H9 (cell line): Measurements from ENCODE around the gene FOXK1. TPM values are rescaled to one million over a fixed set of nuclear protein-coding genes. Genes with fewer than 3 reads are reported as not detected.

ENCODE experiments used
- DNase-seq: peaks from one replicate; pipeline ENCODE4 v3.0.0-alpha.2; 2017
- H2AFZ ChIP-seq: one replicate; pipeline ENCODE4 v1.6.1; 2013; ENCODE audit warnings: mild to moderate bottlenecking, low read length, control low read depth, moderate library complexity
- H2AK5ac ChIP-seq: 2 replicates; pipeline ENCODE4 v1.6.1; 2013; ENCODE audit warnings: low read length, control low read depth, mixed read lengths; ENCODE audit not compliant: insufficient read length
- H2BK120ac ChIP-seq: one replicate; pipeline ENCODE4 v1.6.1; 2013; ENCODE audit warnings: low read depth, mild to moderate bottlenecking, low read length, control low read depth, inconsistent platforms; ENCODE audit not compliant: poor library complexity, severe bottlenecking
- H2BK12ac ChIP-seq: 2 replicates; pipeline ENCODE4 v1.6.1; 2013; ENCODE audit warnings: low read length, control low read depth, mixed read lengths, low read depth; ENCODE audit not compliant: insufficient read length
- H2BK15ac ChIP-seq: 2 replicates; pipeline ENCODE4 v1.6.1; 2013; ENCODE audit warnings: low read depth, low read length, control low read depth
- H2BK20ac ChIP-seq: one replicate; pipeline ENCODE4 v1.6.1; 2013; ENCODE audit warnings: low read depth, mild to moderate bottlenecking, low read length, control low read depth, inconsistent platforms; ENCODE audit not compliant: poor library complexity, severe bottlenecking
- H2BK5ac ChIP-seq: 2 replicates; pipeline ENCODE4 v1.6.1; 2013; ENCODE audit warnings: low read length, control low read depth, mixed read lengths; ENCODE audit not compliant: insufficient read length
- H3K14ac ChIP-seq: 2 replicates; pipeline ENCODE4 v1.6.1; 2013; ENCODE audit warnings: low read length, control low read depth; ENCODE audit not compliant: insufficient read depth
- H3K18ac ChIP-seq: 2 replicates; pipeline ENCODE4 v1.6.1; 2013; ENCODE audit warnings: low read depth, mild to moderate bottlenecking, mixed read lengths, low read length, control low read depth; ENCODE audit not compliant: insufficient read length
- H3K23ac ChIP-seq: 2 replicates; pipeline ENCODE4 v1.6.1; 2013; ENCODE audit warnings: low read length, control low read depth, mixed read lengths, low read depth; ENCODE audit not compliant: insufficient read length
- H3K23me2 ChIP-seq: 2 replicates; pipeline ENCODE4 v1.6.1; 2013; ENCODE audit warnings: low read depth, mild to moderate bottlenecking, mixed read lengths, low read length, control low read depth; ENCODE audit not compliant: insufficient read length, poor library complexity, severe bottlenecking
- H3K27ac ChIP-seq: 2 replicates; pipeline ENCODE4 v1.5.1; 2013; ENCODE audit warnings: low read length, control low read depth, mixed read lengths, low read depth; ENCODE audit not compliant: insufficient read length
- H3K27me3 ChIP-seq: 2 replicates; pipeline ENCODE4 v1.6.1; 2013; ENCODE audit warnings: low read length, control low read depth, inconsistent platforms; ENCODE audit not compliant: insufficient read depth
- H3K4ac ChIP-seq: 2 replicates; pipeline ENCODE4 v1.6.1; 2013; ENCODE audit warnings: low read depth, mild to moderate bottlenecking, control low read depth, inconsistent platforms, low read length, moderate library complexity
- H3K4me1 ChIP-seq: 2 replicates; pipeline ENCODE4 v1.6.1; 2013; ENCODE audit warnings: low read length, control low read depth, inconsistent platforms; ENCODE audit not compliant: insufficient read depth
- H3K4me2 ChIP-seq: 2 replicates; pipeline ENCODE4 v1.6.1; 2013; ENCODE audit warnings: low read length, control low read depth, mixed read lengths; ENCODE audit not compliant: insufficient read length, insufficient read depth
- H3K56ac ChIP-seq: 2 replicates; pipeline ENCODE4 v1.6.1; 2013; ENCODE audit warnings: low read depth, mild to moderate bottlenecking, mixed read lengths, low read length, control low read depth; ENCODE audit not compliant: insufficient read length
- H3K79me1 ChIP-seq: 2 replicates; pipeline ENCODE4 v1.6.1; 2013; ENCODE audit warnings: low read depth, mild to moderate bottlenecking, moderate library complexity, low read length, control low read depth, inconsistent platforms; ENCODE audit not compliant: insufficient read depth, poor library complexity, severe bottlenecking
- H3K79me2 ChIP-seq: 2 replicates; pipeline ENCODE4 v1.6.1; 2013; ENCODE audit warnings: low read length, control low read depth, inconsistent platforms; ENCODE audit not compliant: insufficient read depth
- H3K9ac ChIP-seq: 2 replicates; pipeline ENCODE4 v1.6.1; 2013; ENCODE audit warnings: low read length, control low read depth, mixed read lengths; ENCODE audit not compliant: insufficient read length; ENCODE audit errors: extremely low read depth
- H3K9me3 ChIP-seq: one replicate; pipeline ENCODE4 v1.6.1; 2013; ENCODE audit warnings: low read depth, low read length, inconsistent platforms; ENCODE audit not compliant: control insufficient read depth
- H3T11ph ChIP-seq: one replicate; pipeline ENCODE4 v1.6.1; 2013; ENCODE audit warnings: mild to moderate bottlenecking, low read length, control low read depth, inconsistent platforms
- H4K20me1 ChIP-seq: one replicate; pipeline ENCODE4 v1.6.1; 2013; ENCODE audit not compliant: control insufficient read depth, insufficient read length, insufficient read depth
- H4K5ac ChIP-seq: 2 replicates; pipeline ENCODE4 v1.6.1; 2013; ENCODE audit warnings: low read depth, mild to moderate bottlenecking, mixed read lengths, low read length, control low read depth; ENCODE audit not compliant: insufficient read length
- H4K8ac ChIP-seq: replicated peaks from 2 replicates; pipeline ENCODE4 v1.6.1; 2013; ENCODE audit warnings: low read length, control low read depth, mixed read lengths, low read depth; ENCODE audit not compliant: insufficient read length
- H4K91ac ChIP-seq: 2 replicates; pipeline ENCODE4 v1.6.1; 2013; ENCODE audit warnings: low read depth, mild to moderate bottlenecking, moderate library complexity, mixed read lengths, low read length, control low read depth; ENCODE audit not compliant: insufficient read length
- H3K27ac Mint-ChIP-seq, 3 experiments: 2 replicates in 2 of 3; 3 replicates in 1 of 3; pipeline ENCODE4 v1.8.0; 2020 to 2021; ENCODE audit warnings: mixed read lengths in 3 of 3, mild to moderate bottlenecking in 1 of 3, moderate library complexity in 1 of 3
- H3K27me3 Mint-ChIP-seq: 2 replicates; pipeline ENCODE4 v1.8.0; 2021; ENCODE audit warnings: low read depth, mild to moderate bottlenecking, moderate library complexity, mixed read lengths
- H3K36me3 Mint-ChIP-seq, 3 experiments: 2 replicates in 2 of 3; 3 replicates in 1 of 3; pipeline ENCODE4 v1.8.0; 2020 to 2021; ENCODE audit warnings: low read depth in 3 of 3, mixed read lengths in 3 of 3; ENCODE audit not compliant: insufficient read depth in 1 of 3
- H3K4me1 Mint-ChIP-seq, 2 experiments: 2 replicates each; pipeline ENCODE4 v1.8.0; 2020; ENCODE audit warnings: mixed read lengths in 2 of 2
- H3K4me3 Mint-ChIP-seq, 2 experiments: 2 replicates in 1 of 2; 3 replicates in 1 of 2; pipeline ENCODE4 v1.8.0; 2020 to 2021; ENCODE audit warnings: mild to moderate bottlenecking in 2 of 2, mixed read lengths in 2 of 2, moderate library complexity in 1 of 2
- H3K9me3 Mint-ChIP-seq, 2 experiments: 2 replicates in 1 of 2; 3 replicates in 1 of 2; pipeline ENCODE4 v1.8.0; 2020; ENCODE audit warnings: mild to moderate bottlenecking in 2 of 2, mixed read lengths in 2 of 2, moderate library complexity in 1 of 2
- CTCF ChIP-seq: fragments of 200-600 bp; sonication (generic); conservative IDR thresholded peaks from 3 replicates; pipeline ENCODE4 v1.8.0; 2021; ENCODE audit warnings: antibody characterized with exemption, mild to moderate bottlenecking
- WGBS: extraction: QIAGEN DNeasy Blood & Tissue Kit; methylation state at CpG from one replicate; pipeline ENCODE4 v1.1.7; 2013; ENCODE audit warnings: missing lambda C conversion rate, low lambda C conversion rate, mixed read lengths; ENCODE audit not compliant: insufficient read length; ENCODE audit errors: extremely low coverage; 5-methylcytosine and 5-hydroxymethylcytosine counted together
- total RNA-seq: library from RNA; stranded (reverse); gene quantifications from 2 replicates; pipeline ENCODE4 v1.2.1, GENCODE V29; 2021

Gene FOXK1
- total RNA-seq, 1 experiment from 2014 or later = 14.4 TPM

GRCh38 chr7:4782333-4783291, 100.5 kb downstream of the FOXK1 start:
- H3K27me3 Mint-ChIP-seq = no peaks in the 10 kb centered on the region
- H2BK12ac ChIP-seq = no peak overlapping the region
- DNase-seq = no peak
- H2AK5ac ChIP-seq = no peak overlapping the region
- no peak overlapping the region for H2BK5ac ChIP-seq
- H2AFZ ChIP-seq = no peak overlapping the region
- H3K4me3 Mint-ChIP-seq = no peak overlapping the region
- no peak overlapping the region for H3K14ac ChIP-seq
- no peaks in the 10 kb centered on the region for H3K9me3 ChIP-seq
- H3K23me2 ChIP-seq = no peaks in the 10 kb centered on the region
- H3K4me1 ChIP-seq = no peaks in the 10 kb centered on the region
- no peak for TF ChIP-seq CTCF
- no peak overlapping the region for H3K4me2 ChIP-seq
- H3K79me1 ChIP-seq = peaks cover 3% of the 10 kb centered on the region
- no peaks in the 10 kb centered on the region for H3K27me3 ChIP-seq
- H3K27ac ChIP-seq = no peak overlapping the region
- peaks cover 7 to 31% (median 9%) of the 10 kb centered on the region in 3 experiments; a peak in 6 of 7 replicates for H3K36me3 Mint-ChIP-seq
- no peak overlapping the region for H3K9ac ChIP-seq
- no peak overlapping the region for H3K18ac ChIP-seq
- H4K5ac ChIP-seq = no peak overlapping the region
- no peaks in the 10 kb centered on the region for H3K9me3 Mint-ChIP-seq
- no peak overlapping the region for H4K91ac ChIP-seq
- no peak overlapping the region for H3K23ac ChIP-seq
- H3K56ac ChIP-seq = no peak overlapping the region
- H2BK15ac ChIP-seq = no peak overlapping the region
- H3K4me1 Mint-ChIP-seq = no peaks in the 10 kb centered on the region
- H3K4ac ChIP-seq = no peak overlapping the region
- H4K8ac ChIP-seq = no peak overlapping the region
- no peak overlapping the region for H2BK20ac ChIP-seq
- H3K27ac Mint-ChIP-seq = no peak overlapping the region
- no peak overlapping the region for H2BK120ac ChIP-seq
- H3K79me2 ChIP-seq = no peaks in the 10 kb centered on the region
- H4K20me1 ChIP-seq = no peaks in the 10 kb centered on the region
- WGBS = no CpG with 5 or more reads among the region's 36 CpGs
- no peak overlapping the region for H3T11ph ChIP-seq
